ENCODE results near the gene CSF1R. TPM values are rescaled to one million over a fixed set of nuclear protein-coding genes. Genes with fewer than 3 reads are reported as not detected.
"Not testable (repeated sequence)": the region's sequence is repeated elsewhere in the genome, so short reads cannot be mapped to it uniquely, and the experiment has no call there.

The CSF1R gene
- total RNA-seq, 3 donors from 2014 or later (not counting 1 experiment from before 2014, with no cell fraction given) = 4.9 to 39.0 (median 7.8) TPM

GRCh38 chr5:150085191-150085912 is 1.0 kb downstream of the CSF1R start:
- WGBS (ENCODE audit: insufficient coverage) = 84% methylated on average over 7 of the region's 7 CpGs
- H3K4me1 Mint-ChIP-seq = peaks cover 16 to 19% of the 10 kb centered on the region in 2 donors
- H3K4me3 Mint-ChIP-seq = no peak overlapping the region
- no peaks in the 10 kb centered on the region for H3K9me3 ChIP-seq (ENCODE audit: control insufficient read depth, insufficient read depth, low read length)
- H3K36me3 Mint-ChIP-seq = no peaks in the 10 kb centered on the region
- intact Hi-C loops (cut with micrococcal nuclease) = no loop called here
- H3K27me3 ChIP-seq (ENCODE audit: control insufficient read depth, insufficient read depth, low read length) = peaks cover 11% of the 10 kb centered on the region
- ATAC-seq = no peak
- H3K27me3 Mint-ChIP-seq (ENCODE audit: low read depth in 2 of 2) = peaks cover 41 to 74% of the 10 kb centered on the region in 2 donors
- no peaks in the 10 kb centered on the region for H3K36me3 ChIP-seq (ENCODE audit: control insufficient read depth, insufficient read depth, low read length)
- no peak overlapping the region for H3K4me3 ChIP-seq (ENCODE audit: low read length)
- TF ChIP-seq CTCF (IDR thresholded peaks at IDR 0.05) = no peak
- no peaks in the 10 kb centered on the region for H3K9me3 Mint-ChIP-seq
- no peak overlapping the region for H3K27ac Mint-ChIP-seq
- DNase-seq = no peak
- H3K4me1 ChIP-seq (ENCODE audit: control insufficient read depth, insufficient read depth, low read length) = peaks cover 13% of the 10 kb centered on the region
- H3K27ac ChIP-seq (ENCODE audit: low read length) = no peak overlapping the region

- intact Hi-C loops (cut with micrococcal nuclease); H3K4me3 Mint-ChIP-seq; H3K27ac ChIP-seq (ENCODE audit: low read length); DNase-seq; H3K36me3 Mint-ChIP-seq; H3K4me3 ChIP-seq (ENCODE audit: low read length); H3K9me3 ChIP-seq (ENCODE audit: control insufficient read depth, insufficient read depth, low read length); H3K9me3 Mint-ChIP-seq; H3K36me3 ChIP-seq (ENCODE audit: control insufficient read depth, insufficient read depth, low read length); ATAC-seq; H3K27ac Mint-ChIP-seq: not testable (repeated sequence)
- Mint-ChIP-seq H3K4me1 (peaks cover 16 to 19% of the 10 kb centered on the region in 2 donors), H3K27me3 (ENCODE audit: low read depth in 2 of 2) (peaks cover 41 to 70% of the 10 kb centered on the region in 2 donors)
- H3K4me1 ChIP-seq (ENCODE audit: control insufficient read depth, insufficient read depth, low read length) = peaks cover 13% of the 10 kb centered on the region
- 88% methylated on average over 6 of the region's 6 CpGs for WGBS (ENCODE audit: insufficient coverage)
- H3K27me3 ChIP-seq (ENCODE audit: control insufficient read depth, insufficient read depth, low read length) = peaks cover 11% of the 10 kb centered on the region
These were observed 1.6 kb downstream of the CSF1R start for GRCh38 chr5:150084754-150085153.

GRCh38 chr5:150082889-150083288 is 3.5 kb downstream of the CSF1R start:
- H3K27ac Mint-ChIP-seq = no peak overlapping the region
- no peaks in the 10 kb centered on the region for H3K36me3 Mint-ChIP-seq
- Histone ChIP-seq H3K36me3 (ENCODE audit: control insufficient read depth, insufficient read depth, low read length) (no peaks in the 10 kb centered on the region), H3K9me3 (ENCODE audit: control insufficient read depth, insufficient read depth, low read length) (no peaks in the 10 kb centered on the region), H3K4me3 (ENCODE audit: low read length) (no peak overlapping the region), H3K4me1 (ENCODE audit: control insufficient read depth, insufficient read depth, low read length) (peaks cover 13% of the 10 kb centered on the region), H3K27me3 (ENCODE audit: control insufficient read depth, insufficient read depth, low read length) (peaks cover 8% of the 10 kb centered on the region), H3K27ac (ENCODE audit: low read length) (no peak overlapping the region)
- no peak for DNase-seq
- intact Hi-C loops (cut with micrococcal nuclease) = no loop called here
- no peak overlapping the region for H3K4me3 Mint-ChIP-seq
- peaks cover 16 to 19% of the 10 kb centered on the region in 2 donors for H3K4me1 Mint-ChIP-seq
- H3K9me3 Mint-ChIP-seq = no peaks in the 10 kb centered on the region
- WGBS (ENCODE audit: insufficient coverage) = 19% methylated on average over 6 of the region's 6 CpGs
- TF ChIP-seq CTCF (IDR thresholded peaks at IDR 0.05) = no peak
- ATAC-seq = no peak
- peaks cover 44 to 56% of the 10 kb centered on the region in 2 donors for H3K27me3 Mint-ChIP-seq (ENCODE audit: low read depth in 2 of 2)

- Histone ChIP-seq H3K27me3 (ENCODE audit: control insufficient read depth, insufficient read depth, low read length) (peaks cover 8% of the 10 kb centered on the region), H3K9me3 (ENCODE audit: control insufficient read depth, insufficient read depth, low read length) (no peaks in the 10 kb centered on the region), H3K27ac (ENCODE audit: low read length) (no peak overlapping the region), H3K36me3 (ENCODE audit: control insufficient read depth, insufficient read depth, low read length) (no peaks in the 10 kb centered on the region), H3K4me3 (ENCODE audit: low read length) (no peak overlapping the region), H3K4me1 (ENCODE audit: control insufficient read depth, insufficient read depth, low read length) (peaks cover 13% of the 10 kb centered on the region)
- intact Hi-C loops (cut with micrococcal nuclease) = no loop called here
- Mint-ChIP-seq H3K9me3 (no peaks in the 10 kb centered on the region), H3K4me1 (peaks cover 16 to 19% of the 10 kb centered on the region in 2 donors), H3K4me3 (no peak overlapping the region), H3K27me3 (ENCODE audit: low read depth in 2 of 2) (peaks cover 42 to 51% of the 10 kb centered on the region in 2 donors), H3K27ac (no peak overlapping the region), H3K36me3 (no peaks in the 10 kb centered on the region)
- 33% methylated on average over 3 of the region's 3 CpGs for WGBS (ENCODE audit: insufficient coverage)
- no peak for TF ChIP-seq CTCF (IDR thresholded peaks at IDR 0.05)
- DNase-seq (no peak), ATAC-seq (peak in 1 of 3 donors; percentile 37)
These were observed 4.0 kb downstream of the CSF1R start for GRCh38 chr5:150082374-150082773.
